ENCODE results near the gene BBS9. TPM values are rescaled to one million over a fixed set of nuclear protein-coding genes. Genes with fewer than 3 reads are reported as not detected.
"Not testable (repeated sequence)": the region's sequence is repeated elsewhere in the genome, so short reads cannot be mapped to it uniquely, and the experiment has no call there.

BBS9 gene
- total RNA-seq, 4 donors from 2014 or later = 8.6 to 22.5 (median 15.8) TPM

DNA sequence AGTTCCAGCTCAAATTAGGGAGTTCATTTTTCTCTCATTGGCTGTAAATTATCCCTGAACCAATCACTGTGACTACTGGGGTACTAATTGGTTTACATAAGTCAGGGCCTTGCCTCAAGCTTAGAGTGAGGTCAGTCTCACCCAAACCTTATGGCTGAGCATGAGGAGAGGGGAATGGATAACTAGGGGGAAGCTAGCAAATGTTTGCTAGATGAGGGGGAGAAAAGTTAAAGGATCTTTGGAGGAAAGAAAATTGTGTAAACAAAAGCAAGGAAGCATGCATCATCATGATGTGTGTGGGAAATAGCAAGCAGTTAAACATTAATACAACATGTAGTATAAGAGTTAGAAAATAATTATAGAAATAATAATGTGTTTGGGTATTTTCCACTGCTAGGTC, 121.9 kb downstream of the BBS9 start:
- H3K4me3 ChIP-seq = no peak overlapping the region
- H3K36me3 ChIP-seq = no peaks in the 10 kb centered on the region
- H3K9me3 ChIP-seq = no peaks in the 10 kb centered on the region
- no peak overlapping the region for H3K27ac ChIP-seq
- in situ Hi-C loops (cut with MboI; ENCODE audit: low pct_ligation_motif_present in 1 of 4, low pct_unique_long_range_greater_than_20kb in 1 of 4, low sequenced_read_pairs in 3 of 4) = no loop called here
- H3K27me3 ChIP-seq = no peaks in the 10 kb centered on the region
- H3K4me1 ChIP-seq = no peaks in the 10 kb centered on the region
- intact Hi-C loops (cut with DNase I; ENCODE audit: low total_unique reads) = no loop called here
- TF ChIP-seq POLR2A (IDR thresholded peaks at IDR 0.05) (no peak), CTCF (IDR thresholded peaks at IDR 0.05) (no peak), POLR2AphosphoS5 (IDR thresholded peaks at IDR 0.05) (no peak), EP300 (IDR thresholded peaks at IDR 0.05; ENCODE audit: low read depth) (no peak)
- no peak for DNase-seq

GRCh38 chr7:33258491-33258951, 129.2 kb downstream of the BBS9 start:
- Histone ChIP-seq H3K27me3 (no peaks in the 10 kb centered on the region), H3K4me3 (no peak overlapping the region), H3K9me3 (no peaks in the 10 kb centered on the region), H3K4me1 (no peaks in the 10 kb centered on the region), H3K36me3 (no peaks in the 10 kb centered on the region), H3K27ac (no peak overlapping the region)
- DNase-seq = no peak
- intact Hi-C loops (cut with DNase I; ENCODE audit: low total_unique reads) (no loop called here), in situ Hi-C loops (cut with MboI; ENCODE audit: low pct_ligation_motif_present in 1 of 4, low pct_unique_long_range_greater_than_20kb in 1 of 4, low sequenced_read_pairs in 3 of 4) (no loop called here)
- TF ChIP-seq POLR2AphosphoS5 (IDR thresholded peaks at IDR 0.05) = no peak
- no peak for TF ChIP-seq POLR2A (IDR thresholded peaks at IDR 0.05)

- Histone ChIP-seq H3K36me3 (no peaks in the 10 kb centered on the region), H3K27ac (no peak overlapping the region), H3K9me3 (no peaks in the 10 kb centered on the region), H3K27me3 (no peaks in the 10 kb centered on the region), H3K4me1 (no peaks in the 10 kb centered on the region), H3K4me3 (no peak overlapping the region)
- intact Hi-C loops (cut with DNase I; ENCODE audit: low total_unique reads) = no loop called here
- no peak for DNase-seq
- TF ChIP-seq POLR2A (IDR thresholded peaks at IDR 0.05) = no peak
- no peak for TF ChIP-seq POLR2AphosphoS5 (IDR thresholded peaks at IDR 0.05)
- in situ Hi-C loops (cut with MboI; ENCODE audit: low pct_ligation_motif_present in 1 of 4, low pct_unique_long_range_greater_than_20kb in 1 of 4, low sequenced_read_pairs in 3 of 4) = no loop called here
- 68 to 69% methylated on average over 3 of the region's 3 CpGs for WGBS, 2 donors (ENCODE audit: low coverage in 1 of 2)
These were observed 132.2 kb downstream of the BBS9 start for GRCh38 chr7:33261585-33261984.

- Histone ChIP-seq H3K9me3 (no peaks in the 10 kb centered on the region), H3K4me1 (no peaks in the 10 kb centered on the region), H3K27me3 (no peaks in the 10 kb centered on the region), H3K27ac (no peak overlapping the region), H3K36me3 (no peaks in the 10 kb centered on the region), H3K4me3 (no peak overlapping the region)
- WGBS, 2 donors (ENCODE audit: low coverage in 1 of 2) = 96 to 97% methylated on average over 3 of the region's 3 CpGs
- TF ChIP-seq POLR2AphosphoS5 (IDR thresholded peaks at IDR 0.05) (no peak), CTCF (IDR thresholded peaks at IDR 0.05) (no peak), POLR2A (IDR thresholded peaks at IDR 0.05) (no peak)
- no peak for DNase-seq
- in situ Hi-C loops (cut with MboI; ENCODE audit: low pct_ligation_motif_present in 1 of 4, low pct_unique_long_range_greater_than_20kb in 1 of 4, low sequenced_read_pairs in 3 of 4) (no loop called here), intact Hi-C loops (cut with DNase I; ENCODE audit: low total_unique reads) (no loop called here)
These were observed 133.1 kb downstream of the BBS9 start for GRCh38 chr7:33262476-33262875.

- intact Hi-C loops (cut with DNase I; ENCODE audit: low total_unique reads); H3K4me3 ChIP-seq; H3K27me3 ChIP-seq; H3K27ac ChIP-seq; H3K36me3 ChIP-seq; H3K4me1 ChIP-seq; DNase-seq; H3K9me3 ChIP-seq; in situ Hi-C loops (cut with MboI; ENCODE audit: low pct_ligation_motif_present in 1 of 4, low pct_unique_long_range_greater_than_20kb in 1 of 4, low sequenced_read_pairs in 3 of 4): not testable (repeated sequence)
- 89 to 98% methylated on average over 4 of the region's 4 CpGs for whole genome bisulfite sequencing, 2 donors (ENCODE audit: low coverage in 1 of 2)
These were observed 142.5 kb downstream of the BBS9 start for GRCh38 chr7:33271839-33272371.

DNA sequence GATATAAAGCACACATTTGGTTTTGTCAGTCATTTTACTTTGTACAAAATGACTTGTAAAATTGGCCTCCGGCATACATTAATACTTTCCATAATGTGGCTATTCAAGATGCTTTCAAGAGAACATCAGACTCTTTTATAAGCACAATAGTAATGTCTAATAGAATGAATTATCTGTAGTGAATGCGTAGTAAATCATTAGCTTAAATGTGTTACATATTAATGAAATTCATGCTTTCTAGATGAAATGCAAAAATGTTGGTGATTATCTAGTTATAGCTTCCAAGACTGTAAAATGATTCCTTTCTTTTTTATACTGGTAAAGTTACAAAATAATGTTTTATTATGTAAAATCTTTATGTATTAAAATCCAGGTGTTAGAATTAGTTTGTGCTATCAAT, 144.0 kb downstream of the BBS9 start:
- WGBS, 2 donors (ENCODE audit: low coverage in 1 of 2) = 96 to 100% methylated on average over 2 of the region's 2 CpGs
- DNase-seq = no peak
- Histone ChIP-seq H3K4me1 (no peaks in the 10 kb centered on the region), H3K36me3 (no peaks in the 10 kb centered on the region), H3K27me3 (no peaks in the 10 kb centered on the region), H3K27ac (no peak overlapping the region), H3K9me3 (peaks cover 0 to 4% of the 10 kb centered on the region in 2 donors), H3K4me3 (no peak overlapping the region)
- TF ChIP-seq POLR2AphosphoS5 (IDR thresholded peaks at IDR 0.05) (no peak), POLR2A (IDR thresholded peaks at IDR 0.05) (no peak), EP300 (IDR thresholded peaks at IDR 0.05; ENCODE audit: low read depth) (no peak), CTCF (IDR thresholded peaks at IDR 0.05) (no peak)
- in situ Hi-C loops (cut with MboI; ENCODE audit: low pct_ligation_motif_present in 1 of 4, low pct_unique_long_range_greater_than_20kb in 1 of 4, low sequenced_read_pairs in 3 of 4) = no loop called here
- intact Hi-C loops (cut with DNase I; ENCODE audit: low total_unique reads) = no loop called here
